Amygdala (tissue), 56 donors: ENCODE results near the gene RSAD2.
"Not testable (repeated sequence)": the region's sequence is repeated elsewhere in the genome, so short reads cannot be mapped to it uniquely, and the experiment has no call there.

Experiments used
- DNase-seq, 56 donors: peaks; one replicate each; lab custom pipeline; 2025; lab: John Stamatoyannopoulos, UW

Gene RSAD2

GRCh38 chr2:6877402-6878304 is at the start of gene RSAD2:
Gene RSAD2, plus strand, starts transcription at chr2:6877777. Its CDS starts 24 bp downstream, at chr2:6877801.
- DNase-seq, result peak in 8 of 56 donors; percentile 7 to 45 (median 18)

GRCh38 chr2:6828299-6828584 is 49.3 kb upstream of the RSAD2 start:
- DNase-seq, result no peak

- DNase-seq, result no peak
Observed at GRCh38 chr2:6831229-6831628, 46.3 kb upstream of the RSAD2 start.

GRCh38 chr2:6832596-6833299 is 44.8 kb upstream of the RSAD2 start:
- DNase-seq, result no peak

GRCh38 chr2:6833300-6833604 is 44.3 kb upstream of the RSAD2 start:
- DNase-seq, result no peak

GRCh38 chr2:6834163-6834562 is 43.4 kb upstream of the RSAD2 start:
- DNase-seq, result no peak

GRCh38 chr2:6835467-6835866 is 42.1 kb upstream of the RSAD2 start:
- DNase-seq, result no peak

- DNase-seq, result no peak
Observed at GRCh38 chr2:6838673-6839319, 38.8 kb upstream of the RSAD2 start.

- no peak for DNase-seq
Observed at GRCh38 chr2:6841537-6842287, 35.9 kb upstream of the RSAD2 start.

- no peak for DNase-seq
Observed at GRCh38 chr2:6845312-6845711, 32.3 kb upstream of the RSAD2 start.

- no peak for DNase-seq
Observed at GRCh38 chr2:6845903-6846302, 31.7 kb upstream of the RSAD2 start.

GRCh38 chr2:6846540-6846939 is 31.0 kb upstream of the RSAD2 start:
- DNase-seq, result no peak

- DNase-seq, result no peak
Observed at GRCh38 chr2:6846967-6847681, 30.5 kb upstream of the RSAD2 start.

GRCh38 chr2:6852195-6852594 is 25.4 kb upstream of the RSAD2 start:
- no peak for DNase-seq

- DNase-seq, result no peak
Observed at GRCh38 chr2:6854416-6854815, 23.2 kb upstream of the RSAD2 start.

- DNase-seq, result no peak
Observed at GRCh38 chr2:6855860-6856547, 21.6 kb upstream of the RSAD2 start.

- no peak for DNase-seq
Observed at GRCh38 chr2:6856548-6856920, 21.0 kb upstream of the RSAD2 start.

- not testable (repeated sequence) for DNase-seq
Observed at GRCh38 chr2:6858466-6859027, 19.0 kb upstream of the RSAD2 start.

- no peak for DNase-seq
Observed at GRCh38 chr2:6860296-6860695, 17.3 kb upstream of the RSAD2 start.
